GM10248 (cell line): ENCODE measurements around the gene APPL2.

Experiments used
- CTCF ChIA-PET: fragments of 300-600 bp; sonication (Branson Sonifier 250); formaldehyde crosslinking; extraction: SDS; loops from one replicate; lab custom pipeline; 2021; ENCODE audit warnings: antibody characterized with exemption; lab: Yijun Ruan, JAX
- POLR2A ChIA-PET: fragments of 350-650 bp; sonication (Branson Sonifier 250); formaldehyde crosslinking; extraction: SDS; loops from one replicate; lab custom pipeline; 2020; ENCODE audit warnings: antibody characterized with exemption; lab: Yijun Ruan, JAX
- DNase-seq: peaks from one replicate; pipeline ENCODE4 v3.0.0; 2012; ENCODE audit errors: extremely low spot score
- CTCF ChIP-seq: IDR thresholded peaks from 2 replicates; pipeline ENCODE4 v1.5.1; 2012; ENCODE audit warnings: mild to moderate bottlenecking, low read depth; ENCODE audit errors: extremely low read depth, missing control alignments, control extremely low read depth

Gene APPL2

GRCh38 chr12:105226219-105226618 lies 9.8 kb downstream of the APPL2 start:
- DNase-seq: peak; percentile 28
- ChIA-PET CTCF (interaction anchor here (1.6 kb wide), 1 partner anchor 14 kb away, joined by 5 read pairs; no protein-coding TSS in a partner anchor), POLR2A (no interaction called here)
- no peak for TF ChIP-seq CTCF

GRCh38 chr12:105225505-105226015 lies 10.4 kb downstream of the APPL2 start:
- ChIA-PET POLR2A (no interaction called here), CTCF (interaction anchor here (1.5 kb wide), 1 partner anchor 13 kb away, joined by 5 read pairs; no protein-coding TSS in a partner anchor)
- no peak for TF ChIP-seq CTCF
- no peak for DNase-seq

- ChIA-PET CTCF (interaction anchor here (1.5 to 1.6 kb wide), 2 partner anchors 10 to 11 kb away, joined by 5 to 8 read pairs; no protein-coding TSS in a partner anchor), POLR2A (no interaction called here)
- TF ChIP-seq CTCF: no peak
- no peak for DNase-seq
Measured at GRCh38 chr12:105224399-105224798, 11.6 kb downstream of the APPL2 start.

- CTCF ChIA-PET: interaction anchor here (1.5 to 1.6 kb wide), 2 partner anchors 10 to 11 kb away, joined by 5 to 8 read pairs; no protein-coding TSS in a partner anchor
- TF ChIP-seq CTCF: no peak
- DNase-seq: no peak
- POLR2A ChIA-PET: no interaction called here
Measured at GRCh38 chr12:105223884-105224283, 12.1 kb downstream of the APPL2 start.

- ChIA-PET POLR2A (no interaction called here), CTCF (interaction anchor here (5.7 kb wide), 1 partner anchor 10 kb away, joined by 22 read pairs; no protein-coding TSS in a partner anchor)
- DNase-seq: no peak
- no peak for TF ChIP-seq CTCF
Measured at GRCh38 chr12:105223352-105223845, 12.6 kb downstream of the APPL2 start.

GRCh38 chr12:105222726-105223351 lies 13.1 kb downstream of the APPL2 start:
- POLR2A ChIA-PET: no interaction called here
- TF ChIP-seq CTCF: no peak
- CTCF ChIA-PET: interaction anchor here (5.7 kb wide), 1 partner anchor 11 kb away, joined by 22 read pairs; no protein-coding TSS in a partner anchor
- DNase-seq: no peak
